NCI-H128 (cell line): ENCODE results near the gene XDH.

ENCODE experiments used
- DNase-seq: peaks from one replicate; lab custom pipeline; 2025; ENCODE audit not compliant: unreplicated experiment; lab: John Stamatoyannopoulos, UW

The XDH gene

GRCh38 chr2:31366733-31367132 is 47.8 kb downstream of the XDH start:
- DNase-seq, result no peak

- no peak for DNase-seq
Observed at GRCh38 chr2:31365834-31366505, 48.6 kb downstream of the XDH start.

- no peak for DNase-seq
Observed at GRCh38 chr2:31365348-31365747, 49.2 kb downstream of the XDH start.

- DNase-seq, result no peak
Observed at GRCh38 chr2:31363956-31364750, 50.4 kb downstream of the XDH start.

- DNase-seq, result no peak
Observed at GRCh38 chr2:31362581-31362980, 52.0 kb downstream of the XDH start.

GRCh38 chr2:31359229-31359628 is 55.3 kb downstream of the XDH start:
- no peak for DNase-seq

- DNase-seq, result no peak
Observed at GRCh38 chr2:31354837-31355236, 59.7 kb downstream of the XDH start.

GRCh38 chr2:31353179-31353578 is 61.4 kb downstream of the XDH start:
- no peak for DNase-seq

GRCh38 chr2:31349684-31350083 is 64.9 kb downstream of the XDH start:
- no peak for DNase-seq

- no peak for DNase-seq
Observed at GRCh38 chr2:31349160-31349559, 65.4 kb downstream of the XDH start.

- no peak for DNase-seq
Observed at GRCh38 chr2:31348618-31349017, 65.9 kb downstream of the XDH start.

- DNase-seq, result no peak
Observed at GRCh38 chr2:31347750-31348149, 66.8 kb downstream of the XDH start.

GRCh38 chr2:31347319-31347718 is 67.2 kb downstream of the XDH start:
- no peak for DNase-seq

GRCh38 chr2:31344447-31344846 is 70.1 kb downstream of the XDH start:
- DNase-seq, result no peak

GRCh38 chr2:31341351-31341750 is 73.2 kb downstream of the XDH start:
- DNase-seq, result no peak

- no peak for DNase-seq
Observed at GRCh38 chr2:31339696-31340095, 74.8 kb downstream of the XDH start.

- DNase-seq, result no peak
Observed at GRCh38 chr2:31337860-31338259, 76.7 kb downstream of the XDH start.

GRCh38 chr2:31337197-31337596 is 77.3 kb downstream of the XDH start:
- no peak for DNase-seq

- no peak for DNase-seq
Observed at GRCh38 chr2:31335921-31336585, 78.5 kb downstream of the XDH start.

GRCh38 chr2:31334311-31335026 is 80.1 kb downstream of the XDH start:
- DNase-seq, result no peak

- peak; percentile 57 for DNase-seq
Observed at GRCh38 chr2:31333527-31334183, 80.9 kb downstream of the XDH start.
